GM18517 (cell line): ENCODE data around the gene ANKHD1.
"Not testable (repeated sequence)": the region's sequence is repeated elsewhere in the genome, so short reads cannot be mapped to it uniquely, and the experiment has no call there.

Experiments used
- ATAC-seq: cut with Tn5 transposase; IDR thresholded peaks from one replicate; pipeline ENCODE4 v1.9.1; 2021; ENCODE audit warnings: mild to moderate bottlenecking, moderate library complexity; ENCODE audit not compliant: unreplicated experiment

Gene ANKHD1

DNA sequence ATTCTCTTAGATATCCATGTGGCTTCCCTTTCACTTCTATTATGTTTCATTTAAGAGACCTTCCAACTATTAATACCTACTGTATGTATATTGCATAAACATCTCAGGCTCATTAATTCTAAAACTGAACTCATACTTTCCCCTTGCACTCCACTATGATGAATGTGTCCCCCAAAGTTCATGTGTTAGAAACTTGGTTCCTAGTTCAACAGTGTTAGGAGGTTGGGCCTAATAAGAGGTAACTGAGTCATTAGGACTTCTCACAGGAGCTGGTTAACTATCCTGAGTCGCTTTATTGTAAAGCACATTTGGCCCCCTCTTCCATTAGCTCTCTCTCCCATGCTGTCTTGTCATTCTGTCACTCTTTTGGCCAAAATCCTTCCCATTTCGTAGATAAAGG is 22.0 kb downstream of the ANKHD1 start:
- no peak for ATAC-seq

DNA sequence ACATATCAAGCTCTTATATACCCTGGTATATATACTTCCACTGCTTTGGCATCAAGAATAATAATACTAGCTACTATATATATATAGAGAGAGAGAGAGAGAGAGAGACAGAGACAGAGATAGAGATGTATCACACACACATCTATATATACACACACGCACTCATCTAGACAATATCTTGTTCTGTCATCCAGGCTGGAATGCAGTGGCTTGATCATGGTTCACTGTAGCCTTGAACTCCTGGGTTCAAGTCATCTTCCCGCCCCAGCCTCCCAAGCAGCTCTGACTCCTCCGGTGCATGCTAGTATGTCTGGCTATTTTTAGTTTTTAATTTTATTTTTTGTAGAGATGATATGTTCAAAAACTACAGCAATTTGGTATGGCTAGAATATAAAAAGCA is 22.5 kb downstream of the ANKHD1 start:
- ATAC-seq: no peak

DNA sequence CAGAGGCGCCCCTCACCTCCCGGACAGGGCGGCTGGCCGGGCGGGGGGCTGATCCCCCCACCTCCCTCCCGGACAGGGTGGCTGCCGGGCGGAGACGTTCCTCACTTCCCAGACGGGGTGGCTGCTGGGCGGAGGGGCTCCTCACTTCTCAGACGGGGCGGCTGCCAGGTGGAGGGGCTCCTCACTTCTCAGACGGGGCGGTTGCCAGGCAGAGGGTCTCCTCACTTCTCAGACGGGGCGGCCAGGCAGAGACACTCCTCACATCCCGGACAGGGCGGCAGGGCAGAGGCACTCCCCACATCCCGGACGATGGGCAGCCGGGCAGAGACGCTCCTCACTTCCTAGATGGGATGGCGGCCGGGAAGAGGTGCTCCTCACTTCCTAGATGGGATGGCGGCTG is 26.1 kb downstream of the ANKHD1 start:
- ATAC-seq: not testable (repeated sequence)

DNA sequence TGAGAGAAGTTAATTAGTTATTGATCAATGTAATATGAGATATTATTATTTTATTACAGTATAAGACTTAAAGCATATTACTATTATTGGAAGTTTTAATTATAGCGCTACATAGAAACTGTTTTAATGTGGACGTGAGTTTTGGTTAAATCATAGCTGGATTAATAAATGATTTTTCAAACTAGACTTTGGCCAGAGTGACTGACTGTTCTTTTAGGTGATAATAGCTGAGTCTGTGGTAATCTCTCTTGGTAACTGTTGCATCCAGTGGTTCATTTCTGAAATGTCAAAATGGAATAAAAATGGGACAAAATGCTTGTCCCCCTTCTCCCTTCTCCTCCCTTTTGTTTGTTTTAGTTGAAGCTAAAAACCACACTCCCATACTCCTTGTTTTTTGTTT is 28.1 kb downstream of the ANKHD1 start:
- ATAC-seq: no peak

DNA sequence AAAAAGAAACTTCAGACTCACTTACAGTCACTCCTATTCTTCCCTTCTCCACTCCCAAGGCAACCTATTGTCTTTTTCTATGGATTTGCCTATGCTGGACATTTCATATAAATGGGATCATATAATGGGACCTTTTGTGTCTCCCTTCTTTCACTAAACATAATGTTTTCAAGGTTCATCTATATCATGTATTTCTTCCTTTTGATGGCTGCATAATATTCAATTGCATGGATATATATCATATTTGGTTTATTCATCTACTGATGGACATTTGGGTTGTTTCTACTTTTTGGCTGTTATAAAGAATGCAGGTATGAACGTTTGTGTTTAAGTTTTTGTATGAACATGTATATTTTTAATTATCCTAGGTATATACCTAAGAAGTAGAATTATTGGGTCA is 30.6 kb downstream of the ANKHD1 start:
- ATAC-seq: no peak

DNA sequence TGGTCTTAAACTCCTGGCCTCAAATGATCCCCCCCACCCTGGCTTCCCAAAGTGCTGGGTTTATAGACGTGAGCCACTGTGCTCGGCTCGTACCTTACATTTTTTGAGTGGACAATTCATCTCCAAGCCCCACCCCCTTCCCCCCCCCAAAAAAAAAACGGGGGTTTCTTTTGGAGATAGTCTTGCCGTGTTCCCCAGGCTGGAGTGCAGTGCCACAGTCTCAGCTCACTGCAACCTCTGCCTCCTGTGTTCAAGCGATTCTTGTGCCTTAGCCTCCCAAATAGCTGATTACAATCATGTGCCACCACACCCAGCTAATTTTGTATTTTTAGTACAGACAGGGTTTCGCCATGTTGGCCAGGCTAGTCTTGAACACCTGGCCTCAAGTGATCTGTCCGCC is 31.3 kb downstream of the ANKHD1 start:
- ATAC-seq: no peak

DNA sequence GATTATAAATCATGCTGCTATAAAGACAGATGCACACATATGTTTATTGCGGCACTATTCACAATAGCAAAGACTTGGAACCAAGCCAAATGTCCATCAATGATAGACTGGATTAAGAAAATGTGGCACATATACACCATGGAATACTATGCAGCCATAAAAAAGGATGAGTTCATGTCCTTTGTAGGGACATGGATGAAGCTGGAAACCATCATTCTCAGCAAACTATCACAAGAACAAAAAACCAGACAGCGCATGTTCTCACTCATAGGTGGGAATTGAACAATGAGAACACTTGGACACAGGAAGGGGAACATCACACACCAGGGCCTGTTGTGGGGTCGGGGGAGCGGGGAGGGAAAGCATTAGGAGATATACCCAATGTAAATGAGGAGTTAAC is 55.7 kb downstream of the ANKHD1 start:
- ATAC-seq: not testable (repeated sequence)

DNA sequence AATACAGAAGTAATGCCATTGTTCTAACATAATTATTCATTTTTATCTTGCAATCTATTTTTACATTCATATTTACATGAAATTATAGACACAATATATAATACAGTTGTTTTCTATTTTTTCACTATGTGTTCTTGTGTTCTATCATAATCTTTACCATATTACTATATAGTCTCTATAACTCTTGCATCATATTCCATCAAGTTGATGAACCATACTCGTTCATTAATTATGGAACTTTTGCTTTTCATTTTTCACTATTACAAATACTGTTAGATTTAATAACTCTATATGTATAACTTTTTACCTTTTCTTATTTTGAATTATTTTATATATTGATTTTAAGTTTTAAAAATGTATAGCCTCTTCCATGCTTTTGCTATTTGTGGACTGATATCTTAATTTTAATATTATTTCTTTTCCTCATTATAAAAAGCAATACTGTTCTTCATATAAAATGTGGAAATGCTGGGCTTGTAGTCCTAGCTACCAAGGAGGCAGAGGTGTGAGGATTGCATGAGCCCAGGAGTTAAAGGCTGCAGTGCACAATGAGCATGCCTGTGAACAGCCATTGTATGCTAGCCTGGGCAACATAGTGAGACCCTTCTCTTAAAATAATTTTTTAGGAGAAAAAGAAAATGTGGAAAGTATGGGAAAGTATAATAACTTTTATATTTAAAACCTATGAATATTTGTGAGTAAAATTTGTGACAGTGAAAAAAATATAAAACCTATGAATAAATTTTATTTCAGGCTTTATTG is 65.5 kb downstream of the ANKHD1 start:
- no peak for ATAC-seq

DNA sequence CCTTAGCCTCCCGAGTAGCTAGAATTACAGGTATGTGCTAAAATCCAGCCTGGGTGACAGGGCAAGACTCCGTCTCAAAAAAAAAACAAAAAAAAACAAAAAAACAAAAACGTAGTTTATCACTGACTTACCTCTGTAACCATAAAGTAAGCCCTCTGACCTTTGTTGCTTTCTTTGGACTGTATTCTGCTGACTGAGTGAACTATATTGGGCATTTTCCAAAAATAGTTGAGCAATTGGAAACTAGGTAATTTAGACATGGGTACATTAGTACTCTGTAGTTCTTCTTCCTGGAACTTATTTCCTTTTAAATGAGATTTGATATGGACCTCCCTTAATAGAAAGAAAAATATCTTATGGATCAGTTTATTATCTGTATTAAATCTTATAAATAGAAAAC is 66.6 kb downstream of the ANKHD1 start:
- ATAC-seq: no peak

DNA sequence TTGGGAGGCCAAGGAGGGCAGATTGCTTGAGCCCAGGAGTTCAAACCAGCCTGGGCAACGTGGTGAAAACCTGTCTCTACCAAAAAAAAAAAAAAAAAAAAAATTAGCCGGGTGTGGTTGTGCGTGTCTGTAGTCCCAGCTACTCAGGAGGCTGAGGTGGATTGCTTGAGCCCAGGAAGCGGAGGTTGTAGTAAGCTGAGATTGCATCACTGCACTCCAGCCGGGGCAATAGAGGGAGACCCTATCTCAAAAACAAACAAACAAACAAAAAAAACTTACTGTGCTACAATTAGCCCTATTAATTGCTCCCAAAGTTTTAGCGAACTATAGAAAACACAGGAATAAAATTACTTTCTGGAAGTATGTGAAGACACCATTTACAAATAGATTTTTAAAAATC is 67.6 kb downstream of the ANKHD1 start:
- no peak for ATAC-seq

DNA sequence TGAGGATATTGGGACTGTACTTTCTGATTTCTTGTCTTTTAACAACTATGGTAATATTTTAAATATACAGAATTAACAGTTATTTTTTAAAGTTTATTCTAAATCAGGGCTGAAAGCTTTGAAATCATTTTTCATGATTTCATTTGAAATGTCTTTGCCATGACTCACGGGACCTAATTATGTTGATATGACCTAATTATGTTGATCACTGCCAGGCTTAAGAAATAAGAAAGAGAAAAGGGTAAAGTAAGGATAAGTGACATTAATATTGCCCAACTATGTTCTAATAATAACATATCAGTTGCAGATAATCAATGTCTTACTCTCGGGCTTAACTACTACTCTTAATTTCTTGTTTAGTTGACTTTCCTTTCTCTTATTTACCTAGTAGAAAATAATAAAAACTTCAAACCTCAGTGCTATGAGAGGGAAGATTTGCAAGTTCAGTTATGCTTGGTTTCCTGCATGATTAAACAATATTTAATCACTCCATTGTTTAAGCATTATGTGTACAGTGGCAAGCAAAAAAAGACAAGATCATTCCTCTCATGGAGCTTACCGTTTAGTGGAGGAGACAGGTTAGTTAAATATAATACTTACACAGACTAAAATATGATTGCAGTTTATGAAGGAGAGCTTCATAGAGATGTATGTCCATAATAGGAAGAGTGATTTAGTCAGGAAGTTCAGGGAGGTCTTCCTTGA is 78.8 kb downstream of the ANKHD1 start:
- no peak for ATAC-seq

DNA sequence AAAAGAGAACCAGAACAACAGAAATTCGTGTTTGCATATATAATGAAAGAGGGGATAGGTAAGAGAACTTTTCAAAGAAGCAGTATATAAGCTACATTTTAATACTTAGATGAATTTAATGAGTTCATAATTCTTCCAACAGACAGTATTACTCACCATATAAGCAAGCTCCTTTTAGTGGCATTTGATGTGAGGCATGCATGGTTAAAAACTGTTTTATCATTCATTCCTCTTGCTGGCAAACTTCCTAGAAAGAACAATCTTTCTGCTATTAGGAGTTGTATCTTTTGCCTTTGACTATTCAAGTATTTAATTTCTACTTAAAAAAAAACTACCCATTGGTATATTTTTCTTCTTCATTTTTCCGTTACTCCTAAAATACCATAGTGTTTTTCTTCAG is 80.1 kb downstream of the ANKHD1 start:
- ATAC-seq: no peak

DNA sequence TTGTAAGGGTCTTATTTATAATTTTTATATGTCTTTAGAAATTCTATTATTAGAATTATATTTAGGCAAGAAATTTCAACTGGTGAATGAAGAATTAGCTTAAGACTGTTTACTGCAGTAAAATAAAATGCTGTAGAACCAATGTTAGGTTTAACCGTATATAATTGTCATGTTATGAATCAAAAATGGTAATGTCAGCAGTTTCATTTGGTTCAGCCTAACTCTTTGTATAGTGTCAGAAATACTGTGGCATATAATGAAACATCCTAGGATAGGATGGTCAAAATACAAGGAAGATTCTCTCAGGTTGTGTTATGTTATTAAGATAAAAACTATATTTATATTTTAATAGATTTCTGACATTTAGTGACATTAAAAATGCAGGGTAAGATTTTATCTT is 81.4 kb downstream of the ANKHD1 start:
- ATAC-seq: no peak

DNA sequence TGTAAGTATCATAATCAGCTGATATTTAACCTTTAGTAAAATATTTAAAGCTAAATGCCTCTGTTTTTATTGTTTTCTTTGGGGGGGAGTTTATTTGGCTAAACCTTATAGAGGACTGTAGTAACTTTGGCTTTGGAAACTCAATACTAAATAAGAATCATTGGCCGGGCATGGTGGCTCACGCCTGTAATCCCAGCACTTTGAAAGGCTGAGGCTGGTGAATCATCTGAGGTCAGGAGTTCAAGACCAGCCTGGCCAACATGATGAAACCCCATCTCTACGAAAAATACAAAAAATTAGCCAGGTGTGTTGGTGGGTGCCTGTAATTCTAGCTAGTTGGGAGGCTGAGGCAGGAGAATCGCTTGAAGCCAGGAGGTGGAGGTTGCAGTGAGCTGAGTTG is 86.5 kb downstream of the ANKHD1 start:
- ATAC-seq: not testable (repeated sequence)

DNA sequence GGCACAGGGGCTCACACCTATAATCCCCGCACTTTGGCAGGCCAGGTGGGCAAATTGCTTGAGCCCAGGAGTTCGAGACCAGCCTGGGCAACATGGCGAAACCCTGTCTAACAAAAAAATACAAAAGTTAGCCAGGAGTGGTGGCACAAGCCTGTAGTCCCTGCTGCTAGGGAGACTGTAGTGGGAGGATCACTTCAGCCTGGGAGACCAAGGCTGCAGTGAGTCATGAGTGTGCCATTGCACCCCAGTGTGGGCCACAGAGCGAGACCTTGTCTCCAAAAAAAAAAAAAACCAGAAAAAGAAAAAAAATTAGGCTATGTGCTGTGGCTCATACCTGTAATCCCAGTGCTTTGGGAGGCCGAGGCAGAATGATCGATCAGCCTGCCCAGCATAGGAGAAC is 87.3 kb downstream of the ANKHD1 start:
- ATAC-seq: no peak

DNA sequence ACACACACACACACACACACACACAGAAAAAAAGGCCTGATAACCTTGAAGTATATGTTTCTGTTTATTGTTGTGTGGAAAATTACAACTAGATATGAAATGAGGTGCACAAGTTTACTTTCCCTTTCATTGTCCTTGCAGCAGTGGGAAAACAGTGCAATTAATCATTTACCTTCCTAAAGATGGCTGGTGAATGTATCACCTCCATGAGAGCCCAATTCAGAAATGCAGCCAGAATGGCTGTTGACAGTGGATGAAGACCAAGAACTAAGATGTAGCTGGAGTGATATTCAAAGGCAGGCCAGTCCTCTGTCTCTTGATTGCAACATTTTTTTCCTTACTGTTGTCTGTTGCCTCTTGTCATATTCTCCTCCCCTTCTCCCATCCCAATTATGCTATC is 96.3 kb downstream of the ANKHD1 start:
- ATAC-seq: no peak

DNA sequence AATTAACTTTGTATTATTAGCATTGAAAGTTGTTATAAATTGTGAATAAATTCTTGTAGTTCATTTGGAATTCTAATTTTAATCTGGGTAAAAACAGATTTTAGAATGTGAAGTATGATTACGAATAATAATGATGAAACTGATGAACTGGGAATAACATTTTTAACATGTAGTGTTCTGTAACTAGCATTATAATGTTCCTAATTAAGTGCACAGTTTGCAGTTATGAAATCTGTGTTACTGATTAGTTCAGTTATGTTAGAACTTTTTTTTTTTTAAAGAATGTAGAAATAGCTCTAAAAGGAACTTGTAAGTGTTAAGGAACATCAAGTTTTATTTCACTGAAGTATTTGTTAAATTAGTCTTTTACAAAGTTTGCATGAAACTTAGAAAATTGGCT is 97.0 kb downstream of the ANKHD1 start:
- no peak for ATAC-seq

DNA sequence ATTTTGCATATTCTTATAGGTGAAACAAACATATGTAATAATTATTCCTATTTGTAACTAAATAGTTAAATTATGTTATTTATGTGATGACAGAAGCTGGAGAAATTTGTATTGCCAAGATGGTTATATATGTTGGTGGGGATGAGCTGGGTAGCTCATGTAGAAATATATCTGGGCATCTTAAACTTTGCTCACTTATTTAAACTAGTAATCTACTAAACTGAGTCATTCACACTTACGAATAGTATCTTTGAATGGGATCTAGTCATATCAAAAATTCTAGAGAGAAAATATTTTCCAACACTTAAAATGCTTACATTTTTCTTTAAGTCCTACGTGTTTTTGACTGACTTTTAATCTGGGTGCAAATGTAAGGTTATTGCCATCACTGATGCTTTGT is 101.2 kb downstream of the ANKHD1 start:
- ATAC-seq: no peak

DNA sequence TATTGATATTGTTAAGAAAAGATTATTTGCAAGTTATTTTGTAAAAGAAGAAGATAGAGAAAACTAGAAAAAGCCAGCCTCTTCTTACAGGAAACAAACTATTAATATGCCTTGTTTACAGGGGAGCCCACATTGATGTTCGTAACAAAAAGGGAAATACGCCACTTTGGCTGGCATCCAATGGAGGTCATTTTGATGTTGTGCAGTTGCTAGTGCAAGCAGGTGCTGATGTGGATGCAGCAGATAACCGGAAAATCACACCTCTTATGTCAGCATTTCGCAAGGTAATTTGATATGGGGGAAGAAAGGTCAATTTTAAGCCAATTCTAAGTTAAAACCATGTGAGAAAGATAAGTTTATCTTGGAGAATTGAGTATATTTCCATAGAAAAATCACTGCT is 108.3 kb downstream of the ANKHD1 start:
- ATAC-seq: no peak

DNA sequence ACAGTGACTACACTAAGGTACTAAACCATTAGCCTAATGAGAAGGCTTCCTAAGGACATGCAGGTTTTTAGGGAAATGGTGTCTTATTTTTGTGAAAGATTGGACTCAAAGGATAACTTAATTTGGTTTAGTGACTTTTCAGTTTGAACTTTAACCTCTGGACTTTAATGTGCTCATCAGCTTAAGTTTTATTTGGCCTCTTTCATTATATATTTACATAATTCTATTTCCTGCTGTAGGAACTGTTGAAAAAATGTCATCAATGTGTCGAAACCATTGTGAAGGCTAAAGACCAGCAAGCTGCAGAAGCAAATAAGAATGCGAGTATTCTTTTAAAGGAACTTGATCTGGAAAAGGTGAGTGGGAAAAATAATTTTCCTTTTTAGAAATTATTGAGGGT is 111.5 kb downstream of the ANKHD1 start:
- ATAC-seq: no peak

DNA sequence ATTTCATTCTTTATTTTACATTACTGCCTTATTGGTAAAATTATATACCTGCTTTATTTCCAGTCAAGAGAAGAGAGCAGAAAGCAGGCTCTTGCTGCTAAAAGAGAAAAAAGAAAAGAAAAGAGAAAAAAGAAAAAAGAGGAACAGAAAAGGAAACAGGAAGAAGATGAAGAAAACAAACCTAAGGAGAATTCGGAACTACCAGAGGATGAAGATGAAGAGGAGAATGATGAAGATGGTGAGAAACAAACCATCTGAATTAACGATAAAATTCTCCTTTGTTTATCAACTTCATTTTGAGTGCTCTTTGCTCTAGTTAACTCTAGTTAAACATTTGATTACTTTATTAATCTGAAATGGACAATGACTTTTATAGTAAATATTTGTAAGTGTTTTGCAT is 122.4 kb downstream of the ANKHD1 start:
- ATAC-seq: no peak

DNA sequence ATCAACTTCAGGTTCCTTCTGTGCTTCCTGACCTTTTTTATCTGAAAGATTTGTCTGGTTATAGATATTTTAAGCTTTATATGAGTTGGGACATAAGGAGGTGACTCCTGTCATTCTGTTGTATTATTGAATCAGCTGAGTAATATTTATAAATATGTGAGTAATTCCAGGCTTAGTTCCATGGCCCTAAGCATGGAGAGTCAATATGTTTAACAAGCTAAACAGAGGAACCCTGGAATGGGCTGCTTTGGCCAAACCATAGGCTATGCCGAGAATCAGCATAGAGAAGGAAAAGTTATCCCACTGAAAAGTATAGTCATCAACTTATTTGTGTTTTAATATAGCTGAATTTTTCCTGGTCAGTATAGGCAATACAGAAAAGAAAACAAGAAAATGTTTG is 138.6 kb downstream of the ANKHD1 start:
- ATAC-seq: no peak

DNA sequence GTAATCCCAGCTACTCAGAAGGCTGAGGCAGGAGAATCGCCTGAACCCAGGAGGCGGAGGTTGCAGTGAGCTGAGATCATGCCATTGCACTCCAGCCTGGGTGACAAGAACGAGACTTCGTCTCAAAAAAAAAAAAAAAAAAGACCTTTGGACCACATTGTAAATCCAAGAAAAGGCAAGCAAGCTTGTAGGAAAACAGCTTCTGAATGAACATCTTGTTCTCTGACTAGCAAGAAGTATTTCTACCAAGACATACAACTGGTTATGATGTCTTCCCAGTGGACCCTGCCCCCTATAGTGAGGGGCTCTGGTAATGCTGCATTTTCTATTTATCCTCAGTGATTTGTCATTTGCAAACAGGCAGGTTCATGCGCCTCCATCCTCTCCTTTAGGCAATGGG is 141.3 kb downstream of the ANKHD1 start:
- no peak for ATAC-seq
